ENCODE results near the gene GALR2.

DNA sequence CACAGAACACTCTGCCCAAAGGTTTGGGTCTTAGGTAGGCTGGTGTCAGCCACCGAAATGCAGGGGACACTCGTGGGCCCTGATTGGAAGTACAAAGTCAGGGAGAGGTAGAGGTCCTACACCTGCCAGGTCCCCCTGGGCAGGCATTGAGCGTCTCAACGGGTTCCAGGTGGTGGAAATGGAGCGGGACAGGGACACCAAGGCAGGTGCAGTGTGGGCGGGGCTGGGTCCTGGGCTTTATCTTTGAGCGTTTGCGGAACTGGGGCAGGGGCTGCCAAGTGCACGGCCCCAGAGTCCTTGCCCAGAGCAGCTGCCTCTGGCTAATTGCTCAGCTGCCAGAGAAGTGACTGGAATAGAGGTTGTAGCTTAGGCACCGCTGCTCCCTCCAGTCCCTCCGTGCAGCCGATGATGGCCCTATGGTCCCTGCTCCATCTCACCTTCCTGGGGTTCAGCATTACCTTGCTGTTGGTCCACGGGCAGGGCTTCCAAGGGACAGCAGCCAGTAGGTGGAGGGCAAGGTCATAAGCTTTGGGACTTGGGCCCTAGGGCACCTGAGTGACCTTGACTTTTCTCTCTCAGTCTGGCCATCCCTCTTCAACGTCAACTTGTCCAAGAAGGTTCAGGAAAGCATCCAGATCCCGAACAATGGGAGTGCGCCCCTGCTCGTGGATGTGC is 4.4 kb downstream of the GALR2 start, which contains the start of gene ZACN:
- TF ChIP-seq FOXM1 (IDR thresholded peaks at IDR 0.05; ENCODE audit: borderline replicate concordance) (no peak), SP1 (IDR thresholded peaks at IDR 0.05) (no peak), FOXK2 (IDR thresholded peaks at IDR 0.05) (no peak), ELF4 (IDR thresholded peaks at IDR 0.05) (no peak), ARNT (IDR thresholded peaks at IDR 0.05) (no peak)

Measured in HEK293T (cell line).